ENCODE data around the gene GRM7. TPM values are rescaled to one million over a fixed set of nuclear protein-coding genes. Genes with fewer than 3 reads are reported as not detected.

GRM7 gene
- total and polyA plus RNA-seq, 4 donors, result 0.08 to 0.33 TPM; not detected in 2

DNA sequence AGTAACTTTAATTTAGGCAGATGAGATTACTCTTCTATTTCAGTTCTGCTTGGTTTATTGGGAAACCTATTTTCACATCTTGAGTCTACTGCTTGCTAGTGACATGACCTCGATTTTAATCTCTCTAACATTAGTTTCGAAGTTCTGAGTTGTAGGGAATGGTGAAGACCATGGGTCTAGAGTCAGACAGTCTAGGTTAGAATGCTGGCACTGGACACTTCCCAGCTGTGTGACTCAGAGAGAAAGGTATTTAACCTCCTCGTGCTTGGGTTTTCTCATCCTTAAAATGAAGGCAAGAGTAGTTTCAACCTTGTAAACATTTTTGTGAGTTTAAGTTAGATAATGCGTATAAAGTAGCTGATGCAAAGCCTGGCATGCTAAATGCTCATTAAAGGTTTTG, 422.1 kb downstream of the GRM7 start:
- TF ChIP-seq, protein P1, sequence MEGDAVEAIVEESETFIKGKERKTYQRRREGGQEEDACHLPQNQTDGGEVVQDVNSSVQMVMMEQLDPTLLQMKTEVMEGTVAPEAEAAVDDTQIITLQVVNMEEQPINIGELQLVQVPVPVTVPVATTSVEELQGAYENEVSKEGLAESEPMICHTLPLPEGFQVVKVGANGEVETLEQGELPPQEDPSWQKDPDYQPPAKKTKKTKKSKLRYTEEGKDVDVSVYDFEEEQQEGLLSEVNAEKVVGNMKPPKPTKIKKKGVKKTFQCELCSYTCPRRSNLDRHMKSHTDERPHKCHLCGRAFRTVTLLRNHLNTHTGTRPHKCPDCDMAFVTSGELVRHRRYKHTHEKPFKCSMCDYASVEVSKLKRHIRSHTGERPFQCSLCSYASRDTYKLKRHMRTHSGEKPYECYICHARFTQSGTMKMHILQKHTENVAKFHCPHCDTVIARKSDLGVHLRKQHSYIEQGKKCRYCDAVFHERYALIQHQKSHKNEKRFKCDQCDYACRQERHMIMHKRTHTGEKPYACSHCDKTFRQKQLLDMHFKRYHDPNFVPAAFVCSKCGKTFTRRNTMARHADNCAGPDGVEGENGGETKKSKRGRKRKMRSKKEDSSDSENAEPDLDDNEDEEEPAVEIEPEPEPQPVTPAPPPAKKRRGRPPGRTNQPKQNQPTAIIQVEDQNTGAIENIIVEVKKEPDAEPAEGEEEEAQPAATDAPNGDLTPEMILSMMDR (IDR thresholded peaks at IDR 0.05; ENCODE audit: low read depth, low read length, missing input control), result no peak
- TF ChIP-seq JUND (IDR thresholded peaks at IDR 0.05) (no peak), HNF4G (IDR thresholded peaks at IDR 0.05) (no peak), NR2F2 (IDR thresholded peaks at IDR 0.05) (no peak), FOXA1 (IDR thresholded peaks at IDR 0.05) (no peak), GABPA (IDR thresholded peaks at IDR 0.05 in 1 of 2, conservative IDR thresholded peaks at IDR 0.05 in 1 of 2) (no peak), FOXA2 (IDR thresholded peaks at IDR 0.05) (no peak), RAD21 (IDR thresholded peaks at IDR 0.05) (no peak), TAF1 (conservative IDR thresholded peaks at IDR 0.05) (no peak), EGR1 (IDR thresholded peaks at IDR 0.05; ENCODE audit: low read depth in 2 of 2) (no peak), HNF4A (conservative IDR thresholded peaks at IDR 0.05) (no peak)
- TF ChIP-seq, protein P2, sequence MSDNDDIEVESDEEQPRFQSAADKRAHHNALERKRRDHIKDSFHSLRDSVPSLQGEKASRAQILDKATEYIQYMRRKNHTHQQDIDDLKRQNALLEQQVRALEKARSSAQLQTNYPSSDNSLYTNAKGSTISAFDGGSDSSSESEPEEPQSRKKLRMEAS (IDR thresholded peaks at IDR 0.05), result no peak
- TF ChIP-seq, protein P3, sequence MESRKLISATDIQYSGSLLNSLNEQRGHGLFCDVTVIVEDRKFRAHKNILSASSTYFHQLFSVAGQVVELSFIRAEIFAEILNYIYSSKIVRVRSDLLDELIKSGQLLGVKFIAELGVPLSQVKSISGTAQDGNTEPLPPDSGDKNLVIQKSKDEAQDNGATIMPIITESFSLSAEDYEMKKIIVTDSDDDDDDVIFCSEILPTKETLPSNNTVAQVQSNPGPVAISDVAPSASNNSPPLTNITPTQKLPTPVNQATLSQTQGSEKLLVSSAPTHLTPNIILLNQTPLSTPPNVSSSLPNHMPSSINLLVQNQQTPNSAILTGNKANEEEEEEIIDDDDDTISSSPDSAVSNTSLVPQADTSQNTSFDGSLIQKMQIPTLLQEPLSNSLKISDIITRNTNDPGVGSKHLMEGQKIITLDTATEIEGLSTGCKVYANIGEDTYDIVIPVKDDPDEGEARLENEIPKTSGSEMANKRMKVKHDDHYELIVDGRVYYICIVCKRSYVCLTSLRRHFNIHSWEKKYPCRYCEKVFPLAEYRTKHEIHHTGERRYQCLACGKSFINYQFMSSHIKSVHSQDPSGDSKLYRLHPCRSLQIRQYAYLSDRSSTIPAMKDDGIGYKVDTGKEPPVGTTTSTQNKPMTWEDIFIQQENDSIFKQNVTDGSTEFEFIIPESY (IDR thresholded peaks at IDR 0.05), result no peak
- TF ChIP-seq, protein P4, sequence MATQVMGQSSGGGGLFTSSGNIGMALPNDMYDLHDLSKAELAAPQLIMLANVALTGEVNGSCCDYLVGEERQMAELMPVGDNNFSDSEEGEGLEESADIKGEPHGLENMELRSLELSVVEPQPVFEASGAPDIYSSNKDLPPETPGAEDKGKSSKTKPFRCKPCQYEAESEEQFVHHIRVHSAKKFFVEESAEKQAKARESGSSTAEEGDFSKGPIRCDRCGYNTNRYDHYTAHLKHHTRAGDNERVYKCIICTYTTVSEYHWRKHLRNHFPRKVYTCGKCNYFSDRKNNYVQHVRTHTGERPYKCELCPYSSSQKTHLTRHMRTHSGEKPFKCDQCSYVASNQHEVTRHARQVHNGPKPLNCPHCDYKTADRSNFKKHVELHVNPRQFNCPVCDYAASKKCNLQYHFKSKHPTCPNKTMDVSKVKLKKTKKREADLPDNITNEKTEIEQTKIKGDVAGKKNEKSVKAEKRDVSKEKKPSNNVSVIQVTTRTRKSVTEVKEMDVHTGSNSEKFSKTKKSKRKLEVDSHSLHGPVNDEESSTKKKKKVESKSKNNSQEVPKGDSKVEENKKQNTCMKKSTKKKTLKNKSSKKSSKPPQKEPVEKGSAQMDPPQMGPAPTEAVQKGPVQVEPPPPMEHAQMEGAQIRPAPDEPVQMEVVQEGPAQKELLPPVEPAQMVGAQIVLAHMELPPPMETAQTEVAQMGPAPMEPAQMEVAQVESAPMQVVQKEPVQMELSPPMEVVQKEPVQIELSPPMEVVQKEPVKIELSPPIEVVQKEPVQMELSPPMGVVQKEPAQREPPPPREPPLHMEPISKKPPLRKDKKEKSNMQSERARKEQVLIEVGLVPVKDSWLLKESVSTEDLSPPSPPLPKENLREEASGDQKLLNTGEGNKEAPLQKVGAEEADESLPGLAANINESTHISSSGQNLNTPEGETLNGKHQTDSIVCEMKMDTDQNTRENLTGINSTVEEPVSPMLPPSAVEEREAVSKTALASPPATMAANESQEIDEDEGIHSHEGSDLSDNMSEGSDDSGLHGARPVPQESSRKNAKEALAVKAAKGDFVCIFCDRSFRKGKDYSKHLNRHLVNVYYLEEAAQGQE (IDR thresholded peaks at IDR 0.05), result no peak
- TF ChIP-seq, protein P5, sequence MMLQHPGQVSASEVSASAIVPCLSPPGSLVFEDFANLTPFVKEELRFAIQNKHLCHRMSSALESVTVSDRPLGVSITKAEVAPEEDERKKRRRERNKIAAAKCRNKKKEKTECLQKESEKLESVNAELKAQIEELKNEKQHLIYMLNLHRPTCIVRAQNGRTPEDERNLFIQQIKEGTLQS (IDR thresholded peaks at IDR 0.05), result no peak
- no peak overlapping the region for H3K4me3 ChIP-seq (ENCODE audit: low read depth in 1 of 3, low read length in 3 of 3)
- WGBS, result 74% methylated on average over 4 of the region's 4 CpGs
- no peak overlapping the region for H3K9ac ChIP-seq (ENCODE audit: low read depth in 1 of 2, low read length in 2 of 2)
- no peaks in the 10 kb centered on the region for H3K27me3 ChIP-seq (ENCODE audit: control insufficient read depth in 4 of 4, insufficient read depth in 4 of 4, low read length in 3 of 4)
- H3K27ac ChIP-seq (ENCODE audit: low read depth in 1 of 2, low read length in 2 of 2), result no peak overlapping the region
- no peaks in the 10 kb centered on the region for H3K4me1 ChIP-seq (ENCODE audit: control insufficient read depth in 4 of 4, insufficient read depth in 4 of 4, low read length in 3 of 4)
- H3K9me3 ChIP-seq (ENCODE audit: control insufficient read depth in 4 of 4, low read length in 3 of 4), result no peaks in the 10 kb centered on the region
- DNase-seq (ENCODE audit: low spot score), result no peak
- no peaks in the 10 kb centered on the region for H3K36me3 ChIP-seq (ENCODE audit: control insufficient read depth in 4 of 4, insufficient read depth in 3 of 4, low read depth in 1 of 4, low read length in 3 of 4)

DNA sequence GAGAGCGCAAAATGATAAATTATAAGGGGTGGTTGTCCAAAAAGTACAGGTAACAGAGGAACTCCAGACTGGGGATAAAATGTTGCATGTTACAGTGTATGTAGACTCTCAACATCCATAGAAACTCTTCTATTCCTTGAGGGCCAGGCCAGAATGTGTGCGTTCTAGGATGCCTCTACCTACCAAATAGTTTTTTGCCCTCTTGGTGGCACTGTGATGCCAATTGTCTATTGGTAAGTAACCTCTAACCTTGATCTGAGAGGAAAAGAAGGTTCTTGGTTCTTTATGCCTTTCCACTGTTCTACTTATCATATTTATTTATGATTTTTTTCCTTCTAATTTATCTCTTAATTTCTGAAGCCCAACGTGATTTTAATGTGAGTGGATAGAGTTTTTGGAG, 424.6 kb downstream of the GRM7 start:
- Histone ChIP-seq H3K9me3 (ENCODE audit: control insufficient read depth in 4 of 4, low read length in 3 of 4) (no peaks in the 10 kb centered on the region), H3K9ac (ENCODE audit: low read depth in 1 of 2, low read length in 2 of 2) (no peak overlapping the region), H3K27ac (ENCODE audit: low read depth in 1 of 2, low read length in 2 of 2) (no peak overlapping the region), H3K4me1 (ENCODE audit: control insufficient read depth in 4 of 4, insufficient read depth in 4 of 4, low read length in 3 of 4) (no peaks in the 10 kb centered on the region), H3K4me3 (ENCODE audit: low read depth in 1 of 3, low read length in 3 of 3) (no peak overlapping the region), H3K27me3 (ENCODE audit: control insufficient read depth in 4 of 4, insufficient read depth in 4 of 4, low read length in 3 of 4) (no peaks in the 10 kb centered on the region), H3K36me3 (ENCODE audit: control insufficient read depth in 4 of 4, insufficient read depth in 3 of 4, low read depth in 1 of 4, low read length in 3 of 4) (no peaks in the 10 kb centered on the region)
- DNase-seq (ENCODE audit: low spot score), result no peak
- 47% methylated on average over 3 of the region's 3 CpGs for WGBS
- TF ChIP-seq YY1 (IDR thresholded peaks at IDR 0.05) (no peak), RAD21 (IDR thresholded peaks at IDR 0.05) (peak; percentile 57 to 70)

Measured in liver (tissue), 9 donors.